PFSK-1 (cell line): ENCODE results near the gene RERE.

ENCODE experiments used
- POLR2AphosphoS5 ChIP-seq: IDR thresholded peaks from 2 replicates; pipeline ENCODE4 v1.6.1; 2012; ENCODE audit warnings: low read depth, mild to moderate bottlenecking, control low read depth, low read length, moderate library complexity
- REST ChIP-seq, 2 experiments: IDR thresholded peaks; 2 replicates each; pipeline versions ENCODE4 v1.6.1 to v1.8.0; 2011 to 2012; ENCODE audit warnings: low read depth in 2 of 2, low read length in 2 of 2, control low read depth in 1 of 2, inconsistent platforms in 1 of 2, mild to moderate bottlenecking in 1 of 2, moderate library complexity in 1 of 2; ENCODE audit not compliant: insufficient read depth in 1 of 2

DNA sequence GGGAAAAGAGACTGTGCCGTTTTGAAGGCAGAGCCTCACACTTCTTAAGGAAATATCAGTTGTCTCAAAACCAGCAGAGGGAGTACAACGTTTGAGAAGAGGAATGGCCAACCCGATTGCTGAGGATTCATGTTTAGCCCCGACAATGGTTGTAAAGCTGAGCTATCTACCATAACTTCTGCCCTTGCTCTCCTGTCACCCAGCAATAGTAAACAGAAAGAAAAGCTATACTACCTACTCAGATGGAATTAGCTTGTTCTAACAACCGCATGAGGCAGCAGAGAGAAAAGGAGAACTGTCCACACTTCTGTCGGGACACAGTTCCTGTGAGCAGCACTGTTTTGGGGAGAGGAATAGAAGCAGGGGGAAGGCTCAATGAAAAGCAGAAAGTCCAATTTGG is 408.3 kb downstream of the RERE start:
- TF ChIP-seq POLR2AphosphoS5 (no peak), REST (IDR thresholded peaks at IDR 0.05; ENCODE audit: insufficient read depth in 1 of 2, low read depth in 2 of 2, low read length in 2 of 2) (peak in 1 of 2 experiments; percentile 23; a peak in 1 of 4 replicates)
